Astrocyte of the spinal cord (primary cell): ENCODE measurements around the gene POU3F1.
A peak's percentile ranks its signal among the peaks of the same experiment; 100 is the strongest.
"Not testable (repeated sequence)": the region's sequence is repeated elsewhere in the genome, so short reads cannot be mapped to it uniquely, and the experiment has no call there.

ENCODE experiments used
- DNase-seq: peaks from one replicate; pipeline ENCODE4 v3.0.0; 2011; ENCODE audit warnings: low read depth, low spot score
- H3K4me3 ChIP-seq: 2 replicates; pipeline ENCODE4 v1.5.1; 2011; ENCODE audit warnings: low read depth, mild to moderate bottlenecking, low read length, moderate library complexity
- CTCF ChIP-seq: IDR thresholded peaks from 2 replicates; pipeline ENCODE4 v1.5.1; 2012; ENCODE audit warnings: low read depth, mild to moderate bottlenecking, low read length, inconsistent platforms
- in situ Hi-C: cut with HindIII; loops from 2 replicates; pipeline ENCODE4 v1.10.0; 2017; ENCODE audit warnings: low sequenced_read_pairs

POU3F1 gene

GRCh38 chr1:38037221-38037939, 9.2 kb downstream of the POU3F1 start:
- no peak overlapping the region for H3K4me3 ChIP-seq
- in situ Hi-C loops = no loop called here
- peak; percentile 11 for TF ChIP-seq CTCF
- no peak for DNase-seq

GRCh38 chr1:38034871-38035270, 11.7 kb downstream of the POU3F1 start:
- H3K4me3 ChIP-seq = no peak overlapping the region
- no peak for DNase-seq
- in situ Hi-C loops = no loop called here
- no peak for TF ChIP-seq CTCF

- in situ Hi-C loops, H3K4me3 ChIP-seq, DNase-seq: not testable (repeated sequence)
Observed at GRCh38 chr1:38032992-38033391, 13.6 kb downstream of the POU3F1 start.

- DNase-seq = no peak
- H3K4me3 ChIP-seq = no peak overlapping the region
- no peak for TF ChIP-seq CTCF
- in situ Hi-C loops = no loop called here
Observed at GRCh38 chr1:38031513-38031866, 15.1 kb downstream of the POU3F1 start.

- in situ Hi-C loops = no loop called here
- TF ChIP-seq CTCF = no peak
- no peak overlapping the region for H3K4me3 ChIP-seq
- no peak for DNase-seq
Observed at GRCh38 chr1:38030596-38031512, 15.7 kb downstream of the POU3F1 start.

GRCh38 chr1:38029685-38030511, 16.7 kb downstream of the POU3F1 start:
- DNase-seq = peak; percentile 77
- in situ Hi-C loops = no loop called here
- H3K4me3 ChIP-seq = no peak overlapping the region
- no peak for TF ChIP-seq CTCF
